Motor neuron (in vitro differentiated cells): ENCODE measurements around the gene LAMTOR5. TPM values are rescaled to one million over a fixed set of nuclear protein-coding genes. Genes with fewer than 3 reads are reported as not detected.
"Not testable (repeated sequence)": the region's sequence is repeated elsewhere in the genome, so short reads cannot be mapped to it uniquely, and the experiment has no call there.

Experiments
- ATAC-seq, 8 experiments: fragments of 200-7000 bp; cut with Tn5 transposase; replicated peaks in 6 of 8; 2 replicates each; pipeline ENCODE4 v1.8.0; 2021; ENCODE audit warnings: mild to moderate bottlenecking in 8 of 8, moderate library complexity in 8 of 8
- H3K27ac ChIP-seq, 2 donors: fragments of 250-450 bp; sonication (Bioruptor Pico); 2 replicates each; pipeline ENCODE4 v1.9.0; 2021; ENCODE audit warnings: antibody characterized with exemption in 2 of 2, mild to moderate bottlenecking in 2 of 2, moderate library complexity in 1 of 2
- H3K4me1 ChIP-seq, 2 donors: fragments of 250-450 bp; sonication (Bioruptor Pico); replicated peaks in 1 of 2; 2 replicates each; pipeline ENCODE4 v1.6.1; 2021; ENCODE audit warnings: antibody characterized with exemption in 2 of 2, mild to moderate bottlenecking in 2 of 2, moderate library complexity in 1 of 2
- H3K4me3 ChIP-seq, 5 donors: fragments of 250-450 bp; sonication (Bioruptor Pico); 2 replicates each; pipeline ENCODE4 v1.9.0; 2021; ENCODE audit warnings: antibody characterized with exemption in 5 of 5, mild to moderate bottlenecking in 5 of 5, moderate library complexity in 4 of 5
- WGBS, 10 experiments: fragments of 450-650 bp; shearing (Covaris generic); methylation state at CpG; one replicate each; pipeline ENCODE4 v1.0.0; 2022; 5-methylcytosine and 5-hydroxymethylcytosine counted together
- in situ Hi-C, 9 experiments: fragments of 400-800 bp; cut with MboI; loops; one replicate each; pipeline ENCODE4 v1.15.0; 2021; ENCODE audit warnings: low sequenced_read_pairs in 9 of 9, low pct_unique_long_range_greater_than_20kb in 2 of 9; ENCODE audit not compliant: unreplicated experiment in 9 of 9
- total RNA-seq, 8 experiments: library from RNA; unstranded; fragments of 300-600 nt; gene quantifications; 2 replicates each; pipeline versions ENCODE4 v1.2.3 to v1.2.4, GENCODE V29; 2022

Gene LAMTOR5
- total RNA-seq, 8 experiments from 2014 or later = 129 to 365 (median 211) TPM

GRCh38 chr1:110424699-110425611 is 17.5 kb upstream of the LAMTOR5 start:
- in situ Hi-C loops = no loop called here
- peaks cover 0 to 15% of the 10 kb centered on the region in 2 donors for H3K4me1 ChIP-seq
- peak overlapping the region in 1 of 2 donors; percentile 59 for H3K27ac ChIP-seq
- ATAC-seq = peak in 2 of 8 experiments; percentile 69 to 72
- H3K4me3 ChIP-seq = no peak overlapping the region
- WGBS, 10 experiments = 0 to 81% (median 54%) methylated on average over 1 to 8 of the region's 9 CpGs; no CpG with 5 or more reads in 1 of the 10 experiments

GRCh38 chr1:110420874-110421793 is 13.6 kb upstream of the LAMTOR5 start:
- 0 to 100% (median 71%) methylated on average over 1 to 2 of the region's 2 CpGs; no CpG with 5 or more reads in 3 of the 10 experiments for WGBS, 10 experiments
- ATAC-seq = peak in 7 of 8 experiments; percentile 57 to 98 (median 69)
- H3K27ac ChIP-seq = no peak overlapping the region
- in situ Hi-C loops = no loop called here
- no peak overlapping the region for H3K4me3 ChIP-seq
- peaks cover 0 to 16% of the 10 kb centered on the region in 2 donors for H3K4me1 ChIP-seq

- in situ Hi-C loops = no loop called here
These were observed 12.6 kb upstream of the LAMTOR5 start for GRCh38 chr1:110420023-110420662.

GRCh38 chr1:110418729-110419128 is 11.2 kb upstream of the LAMTOR5 start:
- no peak for ATAC-seq
- Histone ChIP-seq H3K4me3 (no peak overlapping the region), H3K4me1 (peaks cover 0 to 14% of the 10 kb centered on the region in 2 donors), H3K27ac (no peak overlapping the region)
- in situ Hi-C loops = loop anchor here in 1 of 9 experiments (10.0 kb wide), 1 partner anchor 46 kb away; no protein-coding TSS in a partner anchor
- WGBS, 10 experiments = 71 to 100% (median 94%) methylated on average over 1 of the region's 1 CpG; no CpG with 5 or more reads in 6 of the 10 experiments

More at GRCh38 chr1:110420023-110420662, 12.6 kb upstream of the LAMTOR5 start:
- H3K27ac ChIP-seq = no peak overlapping the region
- WGBS, 10 experiments = 53 to 100% (median 91%) methylated on average over 1 to 7 of the region's 10 CpGs; no CpG with 5 or more reads in 3 of the 10 experiments
- H3K4me1 ChIP-seq = peaks cover 0 to 16% of the 10 kb centered on the region in 2 donors
- peak in 2 of 8 experiments; percentile 25 to 30 for ATAC-seq
- H3K4me3 ChIP-seq = no peak overlapping the region

GRCh38 chr1:110413045-110413444 is 5.6 kb upstream of the LAMTOR5 start:
- in situ Hi-C loops = loop anchor here in 1 of 9 experiments (10.0 kb wide), 1 partner anchor 52 kb away; no protein-coding TSS in a partner anchor
- WGBS, 10 experiments = 50 to 100% (median 100%) methylated on average over 1 of the region's 1 CpG
- H3K4me3 ChIP-seq, H3K27ac ChIP-seq, ATAC-seq: not testable (repeated sequence)
- peaks cover 3 to 20% of the 10 kb centered on the region in 2 donors for H3K4me1 ChIP-seq

- peaks cover 3 to 20% of the 10 kb centered on the region in 2 donors for H3K4me1 ChIP-seq
- H3K4me3 ChIP-seq = no peak overlapping the region
- H3K27ac ChIP-seq = no peak overlapping the region
- 0 to 60% (median 20%) methylated on average over 1 to 4 of the region's 4 CpGs; no CpG with 5 or more reads in 3 of the 10 experiments for WGBS, 10 experiments
- peak; percentile 50 to 77 (median 60) for ATAC-seq
- in situ Hi-C loops = loop anchor here in 1 of 9 experiments (10.0 kb wide), 1 partner anchor 52 kb away; no protein-coding TSS in a partner anchor
These were observed 5.1 kb upstream of the LAMTOR5 start for GRCh38 chr1:110412576-110412975.

GRCh38 chr1:110411173-110411735 is 3.8 kb upstream of the LAMTOR5 start:
- in situ Hi-C loops = loop anchor here in 1 of 9 experiments (10.0 kb wide), 1 partner anchor 54 kb away; no protein-coding TSS in a partner anchor

GRCh38 chr1:110409316-110409715 is 1.8 kb upstream of the LAMTOR5 start:
- in situ Hi-C loops = no loop called here
- no peak overlapping the region for H3K27ac ChIP-seq
- no peak for ATAC-seq
- peaks cover 9 to 14% of the 10 kb centered on the region in 2 donors for H3K4me1 ChIP-seq
- WGBS, 10 experiments = 74 to 100% (median 97%) methylated on average over 1 to 6 of the region's 6 CpGs
- no peak overlapping the region for H3K4me3 ChIP-seq

More at GRCh38 chr1:110411173-110411735, 3.8 kb upstream of the LAMTOR5 start:
- ATAC-seq = no peak
- 74 to 100% (median 85%) methylated on average over 1 to 7 of the region's 7 CpGs; no CpG with 5 or more reads in 1 of the 10 experiments for WGBS, 10 experiments
- H3K4me3 ChIP-seq = no peak overlapping the region
- H3K4me1 ChIP-seq = peaks cover 8 to 23% of the 10 kb centered on the region in 2 donors
- H3K27ac ChIP-seq = no peak overlapping the region

GRCh38 chr1:110408488-110408887 is 994 bp upstream of the LAMTOR5 start:
- Histone ChIP-seq H3K27ac (no peak overlapping the region), H3K4me1 (peaks cover 9 to 14% of the 10 kb centered on the region in 2 donors), H3K4me3 (peak overlapping the region; percentile 58 to 90 (median 76))
- in situ Hi-C loops = no loop called here
- ATAC-seq = no peak
- WGBS, 10 experiments = 60 to 100% (median 91%) methylated on average over 1 to 8 of the region's 8 CpGs; no CpG with 5 or more reads in 1 of the 10 experiments

- WGBS, 10 experiments = 20 to 86% (median 75%) methylated on average over 1 to 10 of the region's 15 CpGs; no CpG with 5 or more reads in 3 of the 10 experiments
- in situ Hi-C loops, ATAC-seq: not testable (repeated sequence)
- Histone ChIP-seq H3K4me3 (peak overlapping the region; percentile 58 to 90 (median 76)), H3K4me1 (peaks cover 9 to 14% of the 10 kb centered on the region in 2 donors), H3K27ac (peak overlapping the region in 1 of 2 donors; percentile 92)
These were observed 1.1 kb downstream of the LAMTOR5 start for GRCh38 chr1:110406407-110406806.

GRCh38 chr1:110404401-110404800 is 3.1 kb downstream of the LAMTOR5 start:
- in situ Hi-C loops = no loop called here
- WGBS, 10 experiments = 80 to 100% (median 94%) methylated on average over 1 to 4 of the region's 4 CpGs; no CpG with 5 or more reads in 1 of the 10 experiments

More at GRCh38 chr1:110404401-110404800, 3.1 kb downstream of the LAMTOR5 start:
- Histone ChIP-seq H3K4me3 (no peak overlapping the region), H3K4me1 (peaks cover 9 to 14% of the 10 kb centered on the region in 2 donors), H3K27ac (no peak overlapping the region)
- no peak for ATAC-seq
